ENCODE measurements around the gene NTRK3. TPM values are rescaled to one million over a fixed set of nuclear protein-coding genes. Genes with fewer than 3 reads are reported as not detected.

Gene NTRK3
- total RNA-seq, 1 donor from 2014 or later, result not detected

- no peaks in the 10 kb centered on the region for H3K36me3 Mint-ChIP-seq (ENCODE audit: insufficient read depth)
- H3K27me3 Mint-ChIP-seq, result peaks cover 10% of the 10 kb centered on the region
- TF ChIP-seq CTCF (IDR thresholded peaks at IDR 0.05; ENCODE audit: unreplicated experiment), result no peak
- H3K4me3 Mint-ChIP-seq (ENCODE audit: low read depth), result no peak overlapping the region
- no peaks in the 10 kb centered on the region for H3K9me3 Mint-ChIP-seq (ENCODE audit: low read depth)
- peaks cover 5% of the 10 kb centered on the region for H3K4me1 Mint-ChIP-seq (ENCODE audit: low read depth)
- DNase-seq (ENCODE audit: low spot score, unreplicated experiment), result no peak
- no peak overlapping the region for H3K27ac Mint-ChIP-seq
Measured at GRCh38 chr15:88177451-88177850, 79.1 kb downstream of the NTRK3 start.

- no peak for TF ChIP-seq CTCF (IDR thresholded peaks at IDR 0.05; ENCODE audit: unreplicated experiment)
- Mint-ChIP-seq H3K27ac (no peak overlapping the region), H3K4me3 (ENCODE audit: low read depth) (no peak overlapping the region), H3K4me1 (ENCODE audit: low read depth) (peaks cover 5% of the 10 kb centered on the region), H3K27me3 (peaks cover 14% of the 10 kb centered on the region), H3K9me3 (ENCODE audit: low read depth) (no peaks in the 10 kb centered on the region), H3K36me3 (ENCODE audit: insufficient read depth) (no peaks in the 10 kb centered on the region)
- no peak for DNase-seq (ENCODE audit: low spot score, unreplicated experiment)
Measured at GRCh38 chr15:88174571-88174970, 82.0 kb downstream of the NTRK3 start.

DNA sequence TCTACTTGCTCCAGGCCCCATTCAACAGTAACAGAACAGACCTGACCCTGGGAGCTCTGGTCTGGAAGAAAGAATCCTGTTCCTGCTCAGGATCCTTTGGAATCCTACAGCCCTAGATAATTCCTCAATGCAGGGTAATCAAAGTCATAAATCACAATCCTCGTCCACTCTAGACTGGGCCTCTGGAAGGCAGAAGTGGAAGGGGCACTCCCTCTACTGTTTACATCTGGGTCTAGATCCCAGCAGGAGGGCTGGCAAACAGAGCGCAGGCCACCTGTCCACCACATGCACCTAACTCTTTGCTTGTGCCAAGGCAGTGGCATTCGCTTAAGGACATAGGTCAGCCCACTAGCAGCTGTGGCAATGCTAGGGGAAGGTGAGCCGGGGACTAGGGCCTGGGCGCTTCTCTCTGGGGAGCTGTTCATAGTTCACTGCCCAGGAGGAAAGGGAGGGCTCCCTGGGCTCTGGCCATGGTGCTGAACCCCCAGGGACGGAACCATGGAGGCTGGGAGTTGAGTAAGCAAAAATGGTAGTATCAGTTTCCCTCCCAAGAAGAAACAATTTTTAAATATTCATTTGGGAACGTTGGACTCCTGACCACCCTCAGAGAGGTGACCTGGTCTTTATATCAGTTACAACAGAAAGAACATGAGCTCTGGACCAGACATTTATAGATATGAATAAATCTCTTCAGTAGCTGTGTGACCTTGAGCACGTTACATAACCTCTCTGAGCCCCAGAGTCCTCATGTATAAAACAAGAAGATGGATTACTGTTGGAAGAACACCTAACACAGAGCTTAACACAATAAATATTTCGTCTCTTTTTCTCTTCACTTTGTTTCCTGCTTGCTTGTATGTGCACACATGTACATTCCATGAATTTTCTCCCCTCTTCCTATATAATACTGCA lies 90.2 kb downstream of the NTRK3 start:
- no peak overlapping the region for H3K4me3 Mint-ChIP-seq (ENCODE audit: low read depth)
- DNase-seq (ENCODE audit: low spot score, unreplicated experiment), result peak; percentile 69
- no peaks in the 10 kb centered on the region for H3K4me1 Mint-ChIP-seq (ENCODE audit: low read depth)
- peaks cover 37% of the 10 kb centered on the region for H3K27me3 Mint-ChIP-seq
- H3K27ac Mint-ChIP-seq, result no peak overlapping the region
- no peak for TF ChIP-seq CTCF (IDR thresholded peaks at IDR 0.05; ENCODE audit: unreplicated experiment)
- no peaks in the 10 kb centered on the region for H3K9me3 Mint-ChIP-seq (ENCODE audit: low read depth)
- no peaks in the 10 kb centered on the region for H3K36me3 Mint-ChIP-seq (ENCODE audit: insufficient read depth)

GRCh38 chr15:88161636-88162035 lies 94.9 kb downstream of the NTRK3 start:
- H3K27me3 Mint-ChIP-seq, result peaks cover 33% of the 10 kb centered on the region
- no peak for TF ChIP-seq CTCF (IDR thresholded peaks at IDR 0.05; ENCODE audit: unreplicated experiment)
- no peaks in the 10 kb centered on the region for H3K4me1 Mint-ChIP-seq (ENCODE audit: low read depth)
- H3K4me3 Mint-ChIP-seq (ENCODE audit: low read depth), result no peak overlapping the region
- no peak overlapping the region for H3K27ac Mint-ChIP-seq
- no peak for DNase-seq (ENCODE audit: low spot score, unreplicated experiment)
- no peaks in the 10 kb centered on the region for H3K36me3 Mint-ChIP-seq (ENCODE audit: insufficient read depth)
- H3K9me3 Mint-ChIP-seq (ENCODE audit: low read depth), result no peaks in the 10 kb centered on the region

- Mint-ChIP-seq H3K4me1 (ENCODE audit: low read depth) (peaks cover 8% of the 10 kb centered on the region), H3K36me3 (ENCODE audit: insufficient read depth) (no peaks in the 10 kb centered on the region), H3K27ac (no peak overlapping the region), H3K4me3 (ENCODE audit: low read depth) (no peak overlapping the region), H3K9me3 (ENCODE audit: low read depth) (no peaks in the 10 kb centered on the region), H3K27me3 (peaks cover 6% of the 10 kb centered on the region)
- no peak for DNase-seq (ENCODE audit: low spot score, unreplicated experiment)
- TF ChIP-seq CTCF (IDR thresholded peaks at IDR 0.05; ENCODE audit: unreplicated experiment), result no peak
Measured at GRCh38 chr15:88155310-88155709, 101.2 kb downstream of the NTRK3 start.

Data from progenitor cell of endocrine pancreas (in vitro differentiated cells).